ENCODE data around the gene CCNY. TPM values are rescaled to one million over a fixed set of nuclear protein-coding genes. Genes with fewer than 3 reads are reported as not detected.
"Not testable (repeated sequence)": the region's sequence is repeated elsewhere in the genome, so short reads cannot be mapped to it uniquely, and the experiment has no call there.

Gene CCNY
- total and polyA plus RNA-seq, 8 donors: 60.9 to 87.6 (median 81.7) TPM

GRCh38 chr10:35510891-35511290, 174.6 kb downstream of the CCNY start:
- ATAC-seq (no peak), DNase-seq (no peak)
- no peak overlapping the region for H3K4me3 ChIP-seq
- TF ChIP-seq, protein P1, sequence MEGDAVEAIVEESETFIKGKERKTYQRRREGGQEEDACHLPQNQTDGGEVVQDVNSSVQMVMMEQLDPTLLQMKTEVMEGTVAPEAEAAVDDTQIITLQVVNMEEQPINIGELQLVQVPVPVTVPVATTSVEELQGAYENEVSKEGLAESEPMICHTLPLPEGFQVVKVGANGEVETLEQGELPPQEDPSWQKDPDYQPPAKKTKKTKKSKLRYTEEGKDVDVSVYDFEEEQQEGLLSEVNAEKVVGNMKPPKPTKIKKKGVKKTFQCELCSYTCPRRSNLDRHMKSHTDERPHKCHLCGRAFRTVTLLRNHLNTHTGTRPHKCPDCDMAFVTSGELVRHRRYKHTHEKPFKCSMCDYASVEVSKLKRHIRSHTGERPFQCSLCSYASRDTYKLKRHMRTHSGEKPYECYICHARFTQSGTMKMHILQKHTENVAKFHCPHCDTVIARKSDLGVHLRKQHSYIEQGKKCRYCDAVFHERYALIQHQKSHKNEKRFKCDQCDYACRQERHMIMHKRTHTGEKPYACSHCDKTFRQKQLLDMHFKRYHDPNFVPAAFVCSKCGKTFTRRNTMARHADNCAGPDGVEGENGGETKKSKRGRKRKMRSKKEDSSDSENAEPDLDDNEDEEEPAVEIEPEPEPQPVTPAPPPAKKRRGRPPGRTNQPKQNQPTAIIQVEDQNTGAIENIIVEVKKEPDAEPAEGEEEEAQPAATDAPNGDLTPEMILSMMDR (IDR thresholded peaks at IDR 0.05): no peak
- H3K9me3 ChIP-seq: no peaks in the 10 kb centered on the region
- peaks cover 0 to 10% of the 10 kb centered on the region in 2 donors for H3K36me3 ChIP-seq
- H3K4me1 ChIP-seq: no peaks in the 10 kb centered on the region
- intact Hi-C loops (cut with DNase I): no loop called here
- no peaks in the 10 kb centered on the region for H3K27me3 ChIP-seq
- H3K27ac ChIP-seq: no peak overlapping the region

DNA sequence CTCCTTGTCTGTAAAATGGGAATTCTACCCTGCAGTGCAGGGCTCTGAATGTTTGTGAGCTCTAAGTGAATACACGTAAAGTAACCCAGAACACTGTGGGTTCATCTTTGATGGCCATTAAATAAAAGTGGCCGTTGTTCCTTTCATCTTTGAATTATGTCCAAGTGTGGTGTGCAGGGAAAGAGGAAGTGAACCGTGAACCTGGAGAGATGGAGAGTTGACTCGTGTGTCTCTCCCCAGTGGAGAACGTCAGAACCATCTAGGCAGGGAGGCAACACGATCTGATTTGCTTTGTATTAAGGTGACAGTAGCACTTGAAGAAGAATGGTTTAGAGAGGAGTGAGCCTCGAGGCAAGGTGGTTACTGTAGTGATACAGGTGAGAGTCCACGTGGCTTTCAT, 175.3 kb downstream of the CCNY start:
- H3K27me3 ChIP-seq: no peaks in the 10 kb centered on the region
- TF ChIP-seq, protein P1 (IDR thresholded peaks at IDR 0.05): no peak
- ATAC-seq: no peak
- no peaks in the 10 kb centered on the region for H3K9me3 ChIP-seq
- H3K4me1 ChIP-seq: no peaks in the 10 kb centered on the region
- no peak overlapping the region for H3K4me3 ChIP-seq
- peaks cover 0 to 10% of the 10 kb centered on the region in 2 donors for H3K36me3 ChIP-seq
- DNase-seq: no peak
- no peak overlapping the region for H3K27ac ChIP-seq
- intact Hi-C loops (cut with DNase I): no loop called here

- intact Hi-C loops (cut with DNase I): no loop called here
- H3K4me1 ChIP-seq: peaks cover 0 to 9% of the 10 kb centered on the region in 2 donors
- no peak overlapping the region for H3K27ac ChIP-seq
- ATAC-seq: no peak
- no peak for DNase-seq
- no peaks in the 10 kb centered on the region for H3K9me3 ChIP-seq
- H3K27me3 ChIP-seq: no peaks in the 10 kb centered on the region
- no peak overlapping the region for H3K4me3 ChIP-seq
- H3K36me3 ChIP-seq: peaks cover 0 to 4% of the 10 kb centered on the region in 2 donors
- TF ChIP-seq, protein P1 (IDR thresholded peaks at IDR 0.05): no peak
These were observed 179.9 kb downstream of the CCNY start for GRCh38 chr10:35516102-35516670.

GRCh38 chr10:35517431-35518181, 181.3 kb downstream of the CCNY start:
- H3K27ac ChIP-seq: peak overlapping the region in 1 of 2 donors; percentile 18
- H3K4me1 ChIP-seq: peaks cover 0 to 9% of the 10 kb centered on the region in 2 donors
- H3K9me3 ChIP-seq: no peaks in the 10 kb centered on the region
- DNase-seq (no peak), ATAC-seq (peak; percentile 49)
- no peak overlapping the region for H3K4me3 ChIP-seq
- H3K27me3 ChIP-seq: no peaks in the 10 kb centered on the region
- TF ChIP-seq, protein P1 (IDR thresholded peaks at IDR 0.05): no peak
- H3K36me3 ChIP-seq: no peaks in the 10 kb centered on the region
- intact Hi-C loops (cut with DNase I): no loop called here

- H3K27me3 ChIP-seq; H3K4me3 ChIP-seq; intact Hi-C loops (cut with DNase I); H3K9me3 ChIP-seq; DNase-seq; ATAC-seq; H3K4me1 ChIP-seq; H3K36me3 ChIP-seq: not testable (repeated sequence)
- H3K27ac ChIP-seq: peak overlapping the region in 1 of 2 donors; percentile 18
These were observed 181.9 kb downstream of the CCNY start for GRCh38 chr10:35518187-35518586.
